IMR-90 (cell line): ENCODE data around the gene RABIF. TPM values are rescaled to one million over a fixed set of nuclear protein-coding genes. Genes with fewer than 3 reads are reported as not detected.

Source experiments
- ATAC-seq: fragments of 200-7000 bp; cut with Tn5 transposase; 2 replicates; pipeline ENCODE4 v1.9.1; 2020; ENCODE audit warnings: low read depth, mild to moderate bottlenecking, moderate library complexity
- BruUV-seq: library from RNA; stranded (reverse); fragments of 400-500 nt; replicated peaks from 2 replicates; lab custom pipeline; 2021; lab: Mats Ljungman, UMichigan
- CTCF ChIA-PET: fragments of 300-600 bp; formaldehyde crosslinking; extraction: SDS; loops from one replicate; lab custom pipeline; 2021; ENCODE audit warnings: antibody characterized with exemption; lab: Yijun Ruan, JAX
- POLR2A ChIA-PET: fragments of 300-600 bp; sonication (Branson Sonifier 250); formaldehyde crosslinking; loops from one replicate; lab custom pipeline; 2022; ENCODE audit warnings: antibody characterized with exemption; ENCODE audit not compliant: unreplicated experiment; lab: Charles Lee
- DNase-seq: peaks from one replicate; pipeline ENCODE4 v3.0.0; 2013
- H2AFZ ChIP-seq: replicated peaks from 2 replicates; pipeline ENCODE3; 2013; ENCODE audit warnings: low read length, mild to moderate bottlenecking; ENCODE audit not compliant: poor library complexity
- H2AK5ac ChIP-seq: 2 replicates; pipeline ENCODE4 v1.6.1; 2013; ENCODE audit warnings: low read depth, low read length, inconsistent platforms
- H2AK9ac ChIP-seq: replicated peaks from 2 replicates; pipeline ENCODE3; 2013; ENCODE audit warnings: mild to moderate bottlenecking, low read depth, low read length, moderate library complexity; ENCODE audit not compliant: poor library complexity
- H2BK120ac ChIP-seq: 2 replicates; pipeline ENCODE4 v1.6.1; 2013; ENCODE audit warnings: low read depth, low read length, inconsistent platforms
- H2BK15ac ChIP-seq: 3 replicates; pipeline ENCODE4 v1.6.1; 2013; ENCODE audit warnings: low read depth, low read length, inconsistent platforms
- H2BK20ac ChIP-seq: 2 replicates; pipeline ENCODE4 v1.6.1; 2013; ENCODE audit warnings: low read depth, mild to moderate bottlenecking, inconsistent platforms, low read length, moderate library complexity
- H2BK5ac ChIP-seq: 2 replicates; pipeline ENCODE4 v1.6.1; 2013; ENCODE audit warnings: mild to moderate bottlenecking, low read depth, low read length, inconsistent platforms; ENCODE audit not compliant: poor library complexity, severe bottlenecking
- H3K14ac ChIP-seq: replicated peaks from 2 replicates; pipeline ENCODE4 v1.6.1; 2013; ENCODE audit warnings: low read depth, low read length, inconsistent platforms
- H3K18ac ChIP-seq: 2 replicates; pipeline ENCODE4 v1.6.1; 2013; ENCODE audit warnings: low read depth, low read length, control low read depth
- H3K23ac ChIP-seq: 2 replicates; pipeline ENCODE4 v1.6.1; 2013; ENCODE audit warnings: low read depth, low read length, inconsistent platforms
- H3K27ac ChIP-seq: 2 replicates; pipeline ENCODE4 v1.5.1; 2013; ENCODE audit warnings: mild to moderate bottlenecking, control low read depth, low read length; ENCODE audit not compliant: insufficient read depth
- H3K27me3 ChIP-seq: 2 replicates; pipeline ENCODE4 v1.6.1; 2013; ENCODE audit warnings: low read length; ENCODE audit not compliant: control insufficient read depth, insufficient read depth
- H3K36me3 ChIP-seq: 2 replicates; pipeline ENCODE4 v1.6.1; 2013; ENCODE audit warnings: low read length, mixed read lengths; ENCODE audit not compliant: control insufficient read depth, insufficient read depth
- H3K4ac ChIP-seq: 2 replicates; pipeline ENCODE4 v1.6.1; 2013; ENCODE audit warnings: low read depth, low read length, inconsistent platforms
- H3K4me1 ChIP-seq: 2 replicates; pipeline ENCODE4 v1.6.1; 2013; ENCODE audit warnings: low read length, mixed read lengths; ENCODE audit not compliant: control insufficient read depth, insufficient read depth
- H3K4me2 ChIP-seq: 2 replicates; pipeline ENCODE4 v1.6.1; 2013; ENCODE audit warnings: low read depth, mild to moderate bottlenecking, control low read depth, low read length, moderate library complexity
- H3K4me3 ChIP-seq: 2 replicates; pipeline ENCODE4 v1.5.1; 2013; ENCODE audit warnings: low read depth, mild to moderate bottlenecking, control low read depth, low read length, moderate library complexity; ENCODE audit not compliant: insufficient read depth
- H3K56ac ChIP-seq: 2 replicates; pipeline ENCODE4 v1.6.1; 2013; ENCODE audit warnings: low read length, inconsistent platforms; ENCODE audit not compliant: insufficient read depth; ENCODE audit errors: extremely low read depth
- H3K79me1 ChIP-seq, 2 experiments: 2 replicates each; pipeline ENCODE4 v1.6.1; 2013; ENCODE audit warnings: low read length in 2 of 2, inconsistent platforms in 1 of 2, low read depth in 1 of 2
- H3K9ac ChIP-seq: 2 replicates; pipeline ENCODE4 v1.6.1; 2013; ENCODE audit warnings: low read depth, low read length, control low read depth
- H3K9me1 ChIP-seq: 2 replicates; pipeline ENCODE4 v1.6.1; 2013; ENCODE audit warnings: low read length, inconsistent platforms; ENCODE audit not compliant: insufficient read depth
- H3K9me3 ChIP-seq: 2 replicates; pipeline ENCODE4 v1.6.1; 2013; ENCODE audit warnings: low read length; ENCODE audit not compliant: control insufficient read depth, insufficient read depth
- H4K20me1 ChIP-seq: 2 replicates; pipeline ENCODE4 v1.6.1; 2013; ENCODE audit warnings: low read length, inconsistent platforms; ENCODE audit not compliant: insufficient read depth
- H4K5ac ChIP-seq: 2 replicates; pipeline ENCODE4 v1.6.1; 2013; ENCODE audit warnings: mild to moderate bottlenecking, low read depth, low read length, control low read depth
- H4K8ac ChIP-seq, 2 experiments: 2 replicates each; pipeline ENCODE4 v1.6.1; 2013; ENCODE audit warnings: low read depth in 2 of 2, low read length in 2 of 2, control low read depth in 1 of 2, inconsistent platforms in 1 of 2
- H4K91ac ChIP-seq: 2 replicates; pipeline ENCODE4 v1.6.1; 2013; ENCODE audit warnings: low read depth, low read length, inconsistent platforms; ENCODE audit not compliant: insufficient read depth
- CHD1 ChIP-seq: IDR thresholded peaks from 2 replicates; pipeline ENCODE4 v1.6.1; 2012; ENCODE audit warnings: low read depth, low read length, improper control_type of control experiment
- MAZ ChIP-seq: IDR thresholded peaks from 2 replicates; pipeline ENCODE4 v1.6.1; 2012; ENCODE audit warnings: low read depth, mild to moderate bottlenecking, low read length, improper control_type of control experiment, moderate library complexity, borderline replicate concordance
- RAD21 ChIP-seq: IDR thresholded peaks from 2 replicates; pipeline ENCODE4 v1.6.1; 2012; ENCODE audit warnings: low read length, improper control_type of control experiment
- RFX5 ChIP-seq: IDR thresholded peaks from 2 replicates; pipeline ENCODE4 v1.8.0; 2012; ENCODE audit warnings: low read depth, mild to moderate bottlenecking, low read length, moderate library complexity
- WGBS, 2 experiments: methylation state at CpG; one replicate each; pipeline versions ENCODE4 v1.1.5 to v1.1.7; 2013; ENCODE audit warnings: missing lambda C conversion rate in 2 of 2; ENCODE audit not compliant: insufficient read length in 1 of 2; ENCODE audit errors: extremely low coverage in 2 of 2; 5-methylcytosine and 5-hydroxymethylcytosine counted together
- dilution Hi-C: fragments of 300-500 bp; cut with HindIII; formaldehyde crosslinking; loops from one replicate; pipeline ENCODE4 v1.14.3; 2018; ENCODE audit warnings: low sequenced_read_pairs; ENCODE audit not compliant: unreplicated experiment
- in situ Hi-C: fragments of 300-500 bp; cut with MboI; formaldehyde crosslinking; loops from 3 replicates; pipeline ENCODE4 v1.14.3; 2019; ENCODE audit warnings: low sequenced_read_pairs, inconsistent platforms, mixed read lengths
- intact Hi-C: fragments of 100-400 bp; cut with micrococcal nuclease; formaldehyde crosslinking; loops from 2 replicates; pipeline ENCODE4 v1.10.0; 2022
- polyA plus RNA-seq, 3 experiments: library from polyadenylated mRNA; depleted of rRNA; stranded (reverse); fragments of >200 nt; gene quantifications; 2 replicates each; pipeline ENCODE4 v1.2.3, GENCODE V29; 2012; ENCODE audit warnings: low replicate concordance in 1 of 3
- total RNA-seq: library from RNA; depleted of rRNA; stranded (reverse); fragments of >200 nt; gene quantifications from 2 replicates; pipeline ENCODE4 v1.2.3, GENCODE V29; 2012
- TF ChIP-seq, protein P1 (sequence below): conservative IDR thresholded peaks from 2 replicates; pipeline ENCODE4 v1.5.1; 2012; ENCODE audit warnings: mild to moderate bottlenecking, low read depth, low read length, improper control_type of control experiment
- TF ChIP-seq, protein P2 (sequence below): fragments of 150-350 bp; IDR thresholded peaks from 2 replicates; pipeline ENCODE4 v1.6.1; 2016; ENCODE audit warnings: low read depth, mild to moderate bottlenecking, low read length, moderate library complexity, borderline replicate concordance

Gene RABIF
- total and polyA plus RNA-seq, 2 of the 4 experiments (the other 2 are of a cell fraction), result 4.8 to 7.9 TPM

DNA sequence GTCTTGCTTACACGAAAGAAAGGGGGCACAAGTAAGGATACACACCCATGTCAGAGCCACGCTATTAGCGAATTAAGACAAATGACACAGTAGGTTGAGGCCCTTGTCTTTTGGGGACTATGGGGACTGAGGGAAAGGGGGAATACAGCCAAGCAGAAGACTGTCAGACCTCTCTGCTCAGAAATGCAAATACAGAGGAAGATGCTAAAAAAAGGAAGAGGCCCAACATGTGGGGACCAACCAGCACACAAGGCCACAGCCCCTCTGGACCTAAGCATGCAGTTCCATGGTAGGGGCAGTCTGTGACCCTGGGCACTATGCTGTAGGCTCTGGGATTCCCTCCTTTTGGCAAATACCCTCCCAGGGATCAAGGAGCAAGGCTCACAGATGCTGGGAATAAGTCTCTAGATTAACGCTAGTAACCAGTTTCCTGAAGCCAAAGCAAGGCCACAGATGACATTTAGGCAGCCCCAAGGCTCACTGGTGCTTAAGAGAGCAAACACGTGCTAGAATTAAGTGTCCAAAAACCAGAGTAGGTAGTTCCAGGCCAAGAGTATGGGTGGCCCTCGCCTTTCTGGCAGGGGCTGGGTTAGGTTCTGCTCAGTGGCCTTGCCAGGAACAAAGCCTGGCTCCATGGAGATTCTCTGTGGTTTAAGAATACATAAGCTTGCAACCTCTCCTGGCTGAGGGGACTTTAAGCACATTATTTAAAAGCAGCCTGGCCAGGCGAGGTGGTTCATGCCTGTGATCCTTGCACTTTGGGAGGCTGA lies 38.2 kb downstream of the RABIF start:
- no peaks in the 10 kb centered on the region for H3K36me3 ChIP-seq
- H3K56ac ChIP-seq, result no peak overlapping the region
- 0 out of 2 replicates have a peak, but pooled peaks cover 4% of the 10 kb centered on the region for H3K9me1 ChIP-seq
- H2AK5ac ChIP-seq, result no peak overlapping the region
- dilution Hi-C loops (no loop called here), in situ Hi-C loops (no loop called here), intact Hi-C loops (loop anchor here (5.0 kb wide), 1 partner anchor 98 kb away; no protein-coding TSS in a partner anchor)
- H4K5ac ChIP-seq, result no peak overlapping the region
- no peaks in the 10 kb centered on the region for H3K9me3 ChIP-seq
- no peak overlapping the region for H4K91ac ChIP-seq
- H3K27ac ChIP-seq, result no peak overlapping the region
- H2BK120ac ChIP-seq, result no peak overlapping the region
- no peak overlapping the region for H3K4me2 ChIP-seq
- no peaks in the 10 kb centered on the region for H3K4me1 ChIP-seq
- no peak overlapping the region for H3K4ac ChIP-seq
- no peak overlapping the region for H2BK5ac ChIP-seq
- H3K4me3 ChIP-seq, result no peak overlapping the region
- H3K23ac ChIP-seq, result no peak overlapping the region
- ATAC-seq, result no peak
- no peak overlapping the region for H2AK9ac ChIP-seq
- no peak overlapping the region for H3K18ac ChIP-seq
- ChIA-PET CTCF (interaction anchor here (0.6 kb wide), 1 partner anchor 70 kb away, joined by 3 read pairs; no protein-coding TSS in a partner anchor), POLR2A (no interaction called here)
- H2BK15ac ChIP-seq, result no peak overlapping the region
- H3K79me1 ChIP-seq, result no peaks in the 10 kb centered on the region
- H3K9ac ChIP-seq, result no peak overlapping the region
- peaks cover 1% of the 10 kb centered on the region for H3K27me3 ChIP-seq
- no peak overlapping the region for H2BK20ac ChIP-seq
- no peak overlapping the region for H2AFZ ChIP-seq
- H4K8ac ChIP-seq, result no peak overlapping the region
- no peak for TF ChIP-seq MAZ
- no peak for TF ChIP-seq RFX5
- TF ChIP-seq, protein P1, sequence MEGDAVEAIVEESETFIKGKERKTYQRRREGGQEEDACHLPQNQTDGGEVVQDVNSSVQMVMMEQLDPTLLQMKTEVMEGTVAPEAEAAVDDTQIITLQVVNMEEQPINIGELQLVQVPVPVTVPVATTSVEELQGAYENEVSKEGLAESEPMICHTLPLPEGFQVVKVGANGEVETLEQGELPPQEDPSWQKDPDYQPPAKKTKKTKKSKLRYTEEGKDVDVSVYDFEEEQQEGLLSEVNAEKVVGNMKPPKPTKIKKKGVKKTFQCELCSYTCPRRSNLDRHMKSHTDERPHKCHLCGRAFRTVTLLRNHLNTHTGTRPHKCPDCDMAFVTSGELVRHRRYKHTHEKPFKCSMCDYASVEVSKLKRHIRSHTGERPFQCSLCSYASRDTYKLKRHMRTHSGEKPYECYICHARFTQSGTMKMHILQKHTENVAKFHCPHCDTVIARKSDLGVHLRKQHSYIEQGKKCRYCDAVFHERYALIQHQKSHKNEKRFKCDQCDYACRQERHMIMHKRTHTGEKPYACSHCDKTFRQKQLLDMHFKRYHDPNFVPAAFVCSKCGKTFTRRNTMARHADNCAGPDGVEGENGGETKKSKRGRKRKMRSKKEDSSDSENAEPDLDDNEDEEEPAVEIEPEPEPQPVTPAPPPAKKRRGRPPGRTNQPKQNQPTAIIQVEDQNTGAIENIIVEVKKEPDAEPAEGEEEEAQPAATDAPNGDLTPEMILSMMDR, result no peak
- TF ChIP-seq, protein P2, sequence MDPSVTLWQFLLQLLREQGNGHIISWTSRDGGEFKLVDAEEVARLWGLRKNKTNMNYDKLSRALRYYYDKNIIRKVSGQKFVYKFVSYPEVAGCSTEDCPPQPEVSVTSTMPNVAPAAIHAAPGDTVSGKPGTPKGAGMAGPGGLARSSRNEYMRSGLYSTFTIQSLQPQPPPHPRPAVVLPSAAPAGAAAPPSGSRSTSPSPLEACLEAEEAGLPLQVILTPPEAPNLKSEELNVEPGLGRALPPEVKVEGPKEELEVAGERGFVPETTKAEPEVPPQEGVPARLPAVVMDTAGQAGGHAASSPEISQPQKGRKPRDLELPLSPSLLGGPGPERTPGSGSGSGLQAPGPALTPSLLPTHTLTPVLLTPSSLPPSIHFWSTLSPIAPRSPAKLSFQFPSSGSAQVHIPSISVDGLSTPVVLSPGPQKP, result no peak
- TF ChIP-seq CHD1, result no peak
- no peak for TF ChIP-seq RAD21
- H3K14ac ChIP-seq, result no peak overlapping the region
- no TSS peak for BruUV-seq
- DNase-seq, result no peak
- 75% methylated on average over 4 of the region's 7 CpGs; no CpG with 5 or more reads in 1 of the 2 experiments for WGBS, 2 experiments
- no peaks in the 10 kb centered on the region for H4K20me1 ChIP-seq
